ENCODE measurements around the gene MKLN1. TPM values are rescaled to one million over a fixed set of nuclear protein-coding genes. Genes with fewer than 3 reads are reported as not detected.

Gene MKLN1
- total and polyA plus RNA-seq, 2 of the 13 experiments (the other 11 are each of a cell fraction or from before 2014, with no cell fraction given), result 33.6 to 43.5 TPM

GRCh38 chr7:131327626-131328376, at the start of gene MKLN1 (continued):
- no peak for TF ChIP-seq STAT6 (CRISPR knock-in tag; IDR thresholded peaks at IDR 0.05; ENCODE audit: borderline replicate concordance)
- TF ChIP-seq ZKSCAN8 (CRISPR knock-in tag; IDR thresholded peaks at IDR 0.05; ENCODE audit: borderline replicate concordance), result 0 out of 2 replicates have a peak, but pooled peaks have one; percentile 45
- no peak for TF ChIP-seq SRF (IDR thresholded peaks at IDR 0.05; ENCODE audit: low read depth, low read length)
- TF ChIP-seq RFX5 (IDR thresholded peaks at IDR 0.05; ENCODE audit: low read depth, low read length), result no peak
- TF ChIP-seq IKZF4 (CRISPR knock-in tag; IDR thresholded peaks at IDR 0.05; ENCODE audit: borderline replicate concordance, low read depth, not compliant biosample characterization), result no peak
- peak; percentile 94 for TF ChIP-seq KDM2A (CRISPR knock-in tag; IDR thresholded peaks at IDR 0.05; ENCODE audit: borderline replicate concordance, low read depth)
- no peak; the same call in 1 of the 2 replicates for TF ChIP-seq SP5 (CRISPR knock-in tag; IDR thresholded peaks at IDR 0.05; ENCODE audit: borderline replicate concordance, low read depth)
- peak; percentile 80 for TF ChIP-seq HOXA3 (CRISPR knock-in tag; IDR thresholded peaks at IDR 0.05)
- TF ChIP-seq ATF6 (CRISPR knock-in tag; conservative IDR thresholded peaks at IDR 0.05), result no peak
- TF ChIP-seq RNF219 (CRISPR knock-in tag; IDR thresholded peaks at IDR 0.05), result no peak; the same call in 1 of the 2 replicates
- no peak; the same call in 1 of the 2 replicates for TF ChIP-seq ZNF691 (CRISPR knock-in tag; IDR thresholded peaks at IDR 0.05; ENCODE audit: borderline replicate concordance, low read depth)
- 0 out of 4 replicates have a peak, but pooled peaks of 1 of the 2 experiments have one; percentile 21 for TF ChIP-seq NR2F1 (CRISPR knock-in tag; IDR thresholded peaks at IDR 0.05)
- no peak for TF ChIP-seq HNF4G (IDR thresholded peaks at IDR 0.05; ENCODE audit: borderline replicate concordance, low read depth, low read length)
- TF ChIP-seq HNF4G (CRISPR knock-in tag; IDR thresholded peaks at IDR 0.05; ENCODE audit: borderline replicate concordance, low read depth), result 0 out of 2 replicates have a peak, but pooled peaks have one; percentile 15
- peak; percentile 64; the same call in 1 of the 2 replicates for TF ChIP-seq ZNF430 (CRISPR knock-in tag; IDR thresholded peaks at IDR 0.05)
- TF ChIP-seq ZBTB7B (CRISPR knock-in tag; IDR thresholded peaks at IDR 0.05), result no peak
- TF ChIP-seq ZNF367 (CRISPR knock-in tag; IDR thresholded peaks at IDR 0.05; ENCODE audit: borderline replicate concordance), result no peak
- TF ChIP-seq RCOR2 (CRISPR knock-in tag; IDR thresholded peaks at IDR 0.05), result no peak
- peak; percentile 64; the same call in 1 of the 2 replicates for TF ChIP-seq ZNF441 (CRISPR knock-in tag; IDR thresholded peaks at IDR 0.05; ENCODE audit: borderline replicate concordance)
- TF ChIP-seq SMAD9 (CRISPR knock-in tag; IDR thresholded peaks at IDR 0.05), result no peak; the same call in 1 of the 2 replicates
- TF ChIP-seq ZNF251 (CRISPR knock-in tag; IDR thresholded peaks at IDR 0.05), result 0 out of 2 replicates have a peak, but pooled peaks have one; percentile 48

Measured in HepG2 (cell line).